Smooth muscle cell (in vitro differentiated cells): ENCODE data around the gene SPATC1L. TPM values are rescaled to one million over a fixed set of nuclear protein-coding genes. Genes with fewer than 3 reads are reported as not detected.

Experiments
- DNase-seq: peaks from one replicate; lab custom pipeline; 2025; ENCODE audit not compliant: unreplicated experiment; lab: John Stamatoyannopoulos, UW
- H2AFZ ChIP-seq: fragments of 200-600 bp; sonication (generic); 2 replicates; pipeline ENCODE4 v1.6.0; 2016; ENCODE audit warnings: antibody characterized with exemption, low read depth, mild to moderate bottlenecking
- H3F3A ChIP-seq: fragments of 200-600 bp; sonication (generic); 2 replicates; pipeline ENCODE4 v1.6.0; 2017; ENCODE audit warnings: antibody characterized with exemption, low read depth
- H3K27ac ChIP-seq: fragments of 200-600 bp; sonication (generic); 2 replicates; pipeline ENCODE4 v1.5.1; 2016; ENCODE audit warnings: low read depth, mild to moderate bottlenecking
- H3K27me3 ChIP-seq: fragments of 200-600 bp; sonication (generic); 2 replicates; pipeline ENCODE4 v1.6.1; 2016; ENCODE audit warnings: low read depth, mild to moderate bottlenecking
- H3K36me3 ChIP-seq: fragments of 200-600 bp; sonication (generic); 2 replicates; pipeline ENCODE4 v1.5.1; 2016; ENCODE audit warnings: low read depth
- H3K4me1 ChIP-seq: fragments of 200-600 bp; sonication (generic); 2 replicates; pipeline ENCODE4 v1.5.1; 2016; ENCODE audit warnings: low read depth
- H3K4me2 ChIP-seq: fragments of 200-600 bp; sonication (generic); 2 replicates; pipeline ENCODE4 v1.6.0; 2016; ENCODE audit warnings: mild to moderate bottlenecking
- H3K4me3 ChIP-seq: fragments of 200-600 bp; sonication (generic); 2 replicates; pipeline ENCODE4 v1.5.1; 2016; ENCODE audit warnings: mild to moderate bottlenecking
- H3K79me2 ChIP-seq: fragments of 200-600 bp; sonication (generic); 2 replicates; pipeline ENCODE4 v1.6.0; 2016; ENCODE audit warnings: low read depth, mild to moderate bottlenecking
- H3K9ac ChIP-seq: fragments of 200-600 bp; sonication (generic); 2 replicates; pipeline ENCODE4 v1.6.0; 2016; ENCODE audit warnings: low read depth
- H3K9me3 ChIP-seq: fragments of 200-600 bp; sonication (generic); replicated peaks from 2 replicates; pipeline ENCODE4 v1.5.1; 2016; ENCODE audit warnings: low read depth
- H4K20me1 ChIP-seq: fragments of 200-600 bp; sonication (generic); 2 replicates; pipeline ENCODE4 v1.6.0; 2016; ENCODE audit warnings: low read depth
- WGBS: methylation state at CpG from one replicate; pipeline ENCODE4 v1.1.7; 2016; ENCODE audit warnings: low lambda C conversion rate; 5-methylcytosine and 5-hydroxymethylcytosine counted together
- polyA plus RNA-seq: library from polyadenylated mRNA; unstranded; fragments of >200 nt; fragmentation: Nextera tagmentation; extraction: Ambion mirVana; gene quantifications from 2 replicates; pipeline ENCODE4 v1.2.1, GENCODE V29; 2016
- total RNA-seq: library from RNA; depleted of rRNA; stranded (reverse); fragments of >200 nt; gene quantifications from 2 replicates; pipeline ENCODE4 v1.2.3, GENCODE V29; 2014
- TF ChIP-seq, protein P1 (sequence below): fragments of 200-600 bp; sonication (generic); IDR thresholded peaks from 2 replicates; pipeline ENCODE4 v1.5.1; 2017; ENCODE audit warnings: borderline replicate concordance, mild to moderate bottlenecking, antibody characterized with exemption; ENCODE audit not compliant: insufficient read depth, poor library complexity, severe bottlenecking

SPATC1L gene
- total and polyA plus RNA-seq, 2 experiments from 2014 or later, result 6.4 to 36.5 TPM

DNA sequence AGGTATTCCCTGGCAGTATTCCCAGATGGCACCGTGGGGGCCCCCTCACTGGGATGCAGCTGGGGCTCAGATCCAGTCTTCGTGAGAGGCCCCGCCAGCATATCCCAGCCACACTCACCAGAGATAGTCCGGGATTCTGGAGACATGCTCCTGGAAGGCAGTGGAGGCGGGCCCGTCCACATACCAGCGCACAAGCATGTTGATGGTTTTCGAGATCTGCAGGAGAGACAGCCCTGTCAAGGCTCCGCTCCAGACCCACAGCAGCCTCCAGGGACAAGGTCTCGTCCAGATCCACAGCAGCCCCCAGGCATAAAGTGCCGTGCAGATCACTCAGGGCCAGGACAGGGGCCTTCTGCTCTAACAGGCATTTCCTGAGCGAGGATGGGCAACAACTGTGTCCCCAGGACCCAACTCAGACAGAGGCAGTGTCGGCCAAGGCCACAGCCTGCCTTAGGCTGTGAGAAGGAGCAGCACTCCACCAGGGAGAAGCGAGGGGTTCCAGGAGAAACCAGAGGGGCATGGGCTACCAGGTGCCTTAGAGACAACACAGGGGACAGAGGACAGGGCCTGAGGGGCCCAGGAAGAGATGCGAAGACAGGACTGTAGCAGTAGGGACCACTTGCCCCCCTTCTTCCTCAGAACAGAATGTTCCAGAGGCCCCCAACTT, 29.5 kb upstream of the SPATC1L start:
- Histone ChIP-seq H3K27ac (no peak overlapping the region), H3K79me2 (no peaks in the 10 kb centered on the region), H2AFZ (no peak overlapping the region), H3K9me3 (no peaks in the 10 kb centered on the region), H3K36me3 (no peaks in the 10 kb centered on the region), H3K4me2 (no peak overlapping the region), H3K4me1 (no peaks in the 10 kb centered on the region), H3F3A (no peaks in the 10 kb centered on the region), H3K4me3 (no peak overlapping the region), H3K27me3 (no peaks in the 10 kb centered on the region), H4K20me1 (peaks cover 9% of the 10 kb centered on the region), H3K9ac (no peak overlapping the region)
- DNase-seq, result no peak
- 50% methylated on average over 15 of the region's 15 CpGs for WGBS
- TF ChIP-seq, protein P1, sequence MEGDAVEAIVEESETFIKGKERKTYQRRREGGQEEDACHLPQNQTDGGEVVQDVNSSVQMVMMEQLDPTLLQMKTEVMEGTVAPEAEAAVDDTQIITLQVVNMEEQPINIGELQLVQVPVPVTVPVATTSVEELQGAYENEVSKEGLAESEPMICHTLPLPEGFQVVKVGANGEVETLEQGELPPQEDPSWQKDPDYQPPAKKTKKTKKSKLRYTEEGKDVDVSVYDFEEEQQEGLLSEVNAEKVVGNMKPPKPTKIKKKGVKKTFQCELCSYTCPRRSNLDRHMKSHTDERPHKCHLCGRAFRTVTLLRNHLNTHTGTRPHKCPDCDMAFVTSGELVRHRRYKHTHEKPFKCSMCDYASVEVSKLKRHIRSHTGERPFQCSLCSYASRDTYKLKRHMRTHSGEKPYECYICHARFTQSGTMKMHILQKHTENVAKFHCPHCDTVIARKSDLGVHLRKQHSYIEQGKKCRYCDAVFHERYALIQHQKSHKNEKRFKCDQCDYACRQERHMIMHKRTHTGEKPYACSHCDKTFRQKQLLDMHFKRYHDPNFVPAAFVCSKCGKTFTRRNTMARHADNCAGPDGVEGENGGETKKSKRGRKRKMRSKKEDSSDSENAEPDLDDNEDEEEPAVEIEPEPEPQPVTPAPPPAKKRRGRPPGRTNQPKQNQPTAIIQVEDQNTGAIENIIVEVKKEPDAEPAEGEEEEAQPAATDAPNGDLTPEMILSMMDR, result no peak

DNA sequence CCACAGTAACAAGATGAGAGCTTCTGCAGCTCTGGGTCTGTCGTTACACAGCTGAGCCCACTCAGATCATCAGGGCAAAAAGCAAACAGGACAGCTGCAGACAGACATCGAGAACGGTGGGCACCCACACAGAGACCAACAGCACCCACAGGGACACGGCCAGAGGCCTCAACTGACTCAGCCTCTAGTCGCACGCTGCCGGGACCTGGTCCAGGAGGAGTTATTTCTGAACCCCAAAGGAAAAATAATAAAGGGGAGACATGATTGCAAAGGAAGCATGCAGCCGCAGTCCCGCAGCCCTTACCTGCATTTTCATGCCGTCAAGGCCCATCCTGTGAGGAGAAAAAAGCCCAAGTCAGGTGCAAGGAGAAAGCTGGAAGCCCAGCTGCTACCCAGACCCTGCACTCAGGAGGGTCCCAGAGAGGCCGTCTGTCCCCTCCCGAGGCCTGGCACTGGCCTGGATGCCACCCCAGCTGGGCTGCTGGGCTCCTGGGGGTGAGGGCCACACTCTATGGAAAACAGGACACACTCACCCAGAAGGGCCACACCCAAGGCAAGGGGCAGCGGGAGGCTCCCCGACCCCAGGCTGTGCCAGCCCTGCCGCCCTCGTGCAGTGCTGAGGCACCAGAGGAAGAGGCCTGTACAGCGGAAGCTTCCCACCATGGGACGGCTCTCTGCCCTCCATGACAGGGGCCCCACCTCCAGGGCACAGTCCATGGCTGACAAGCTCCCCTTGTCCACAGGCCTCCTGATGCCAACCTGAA, 28.6 kb upstream of the SPATC1L start:
- no peaks in the 10 kb centered on the region for H3K9me3 ChIP-seq
- no peak overlapping the region for H3K4me2 ChIP-seq
- no peak for DNase-seq
- TF ChIP-seq, protein P1, result no peak
- H3K4me1 ChIP-seq, result no peaks in the 10 kb centered on the region
- 97% methylated on average over 18 of the region's 18 CpGs for WGBS
- no peak overlapping the region for H2AFZ ChIP-seq
- H3K79me2 ChIP-seq, result no peaks in the 10 kb centered on the region
- H3F3A ChIP-seq, result no peaks in the 10 kb centered on the region
- peaks cover 9% of the 10 kb centered on the region for H4K20me1 ChIP-seq
- no peak overlapping the region for H3K27ac ChIP-seq
- H3K27me3 ChIP-seq, result no peaks in the 10 kb centered on the region
- no peak overlapping the region for H3K4me3 ChIP-seq
- H3K36me3 ChIP-seq, result no peaks in the 10 kb centered on the region
- H3K9ac ChIP-seq, result no peak overlapping the region

DNA sequence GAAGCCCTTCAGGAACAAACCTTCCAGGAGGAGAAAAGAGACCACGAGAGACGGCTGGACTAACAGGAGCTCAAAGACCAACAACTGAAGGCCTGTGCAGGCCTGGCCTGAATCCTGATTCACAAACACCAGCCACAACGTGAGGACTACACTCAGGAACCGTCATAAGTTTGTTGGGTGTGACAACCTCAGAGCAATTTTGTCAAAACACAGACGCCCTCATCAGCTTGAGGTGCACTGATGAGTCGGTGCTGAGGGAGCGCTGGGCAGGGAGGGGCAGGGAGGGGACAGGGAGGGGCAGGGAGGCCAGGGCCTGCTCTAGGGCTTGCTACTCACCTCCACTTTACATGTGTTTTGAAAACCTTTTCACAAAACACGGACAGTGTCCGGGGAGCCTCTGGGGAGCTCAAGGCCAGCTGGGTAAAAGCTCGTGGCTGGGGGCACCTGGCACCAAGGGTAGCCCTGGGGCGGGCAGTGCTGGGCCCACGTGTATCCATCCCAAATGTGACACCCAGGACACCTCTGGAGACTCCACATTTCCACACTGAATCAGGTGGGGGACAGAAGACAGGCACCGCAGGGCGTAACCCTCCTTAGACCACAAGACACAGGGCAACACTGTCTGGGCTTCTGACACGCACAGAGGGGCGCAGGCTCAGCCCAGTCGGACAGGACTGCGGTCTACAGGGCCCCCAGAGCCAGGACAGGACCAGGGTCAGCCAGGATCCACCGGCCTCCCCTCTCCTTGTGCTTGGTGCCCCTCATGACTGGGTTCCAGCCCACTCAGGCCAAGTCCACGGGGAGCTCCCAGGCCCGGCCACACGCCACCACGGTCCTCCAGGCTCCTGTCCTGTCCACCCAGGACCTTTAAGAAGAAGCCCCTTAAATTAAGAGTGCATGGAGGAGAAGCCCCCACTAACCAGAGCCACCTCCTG, 27.8 kb upstream of the SPATC1L start:
- peaks cover 9% of the 10 kb centered on the region for H4K20me1 ChIP-seq
- H3K4me3 ChIP-seq, result no peak overlapping the region
- H3K27me3 ChIP-seq, result no peaks in the 10 kb centered on the region
- H3K4me1 ChIP-seq, result no peaks in the 10 kb centered on the region
- H3K27ac ChIP-seq, result no peak overlapping the region
- H3K9ac ChIP-seq, result no peak overlapping the region
- DNase-seq, result no peak
- WGBS, result 91% methylated on average over 23 of the region's 23 CpGs
- H3K79me2 ChIP-seq, result no peaks in the 10 kb centered on the region
- H3K9me3 ChIP-seq, result no peaks in the 10 kb centered on the region
- TF ChIP-seq, protein P1, result no peak
- no peaks in the 10 kb centered on the region for H3K36me3 ChIP-seq
- H3K4me2 ChIP-seq, result no peak overlapping the region
- H2AFZ ChIP-seq, result no peak overlapping the region
- H3F3A ChIP-seq, result no peaks in the 10 kb centered on the region
